PC-3 (cell line): Measurements from ENCODE around the gene TARS2. TPM values are rescaled to one million over a fixed set of nuclear protein-coding genes. Genes with fewer than 3 reads are reported as not detected.

ENCODE experiments used
- ATAC-seq: fragments of 200-7000 bp; cut with Tn5 transposase; 2 replicates; pipeline ENCODE4 v1.9.1; 2020; ENCODE audit warnings: mild to moderate bottlenecking, moderate library complexity
- BruUV-seq: library from RNA; stranded (reverse); fragments of 400-500 nt; replicated peaks from 2 replicates; lab custom pipeline; 2021; lab: Mats Ljungman, UMichigan
- CTCF ChIA-PET: fragments of 300-600 bp; sonication (Branson Sonifier 250); formaldehyde crosslinking; loops from one replicate; lab custom pipeline; 2022; ENCODE audit warnings: antibody characterized with exemption; lab: Charles Lee
- POLR2A ChIA-PET: fragments of 300-600 bp; sonication (Branson Sonifier 250); formaldehyde crosslinking; loops from one replicate; lab custom pipeline; 2022; ENCODE audit warnings: antibody characterized with exemption; ENCODE audit not compliant: unreplicated experiment; lab: Charles Lee
- DNase-seq: peaks from one replicate; pipeline ENCODE4 v3.0.0-alpha.2; 2015
- H2AFZ ChIP-seq: fragments of 300-600 bp; sonication (generic); 2 replicates; pipeline ENCODE4 v1.6.0; 2016; ENCODE audit warnings: antibody characterized with exemption, low read length
- H3F3A ChIP-seq: fragments of 300-600 bp; sonication (generic); one replicate; pipeline ENCODE4 v1.6.0; 2017; ENCODE audit warnings: antibody characterized with exemption, low read length, control low read depth, mild to moderate bottlenecking; ENCODE audit not compliant: unreplicated experiment
- H3K27ac ChIP-seq: fragments of 300-600 bp; sonication (generic); 2 replicates; pipeline ENCODE4 v1.5.1; 2016; ENCODE audit warnings: mild to moderate bottlenecking, low read length
- H3K27me3 ChIP-seq: fragments of 300-600 bp; sonication (generic); 2 replicates; pipeline ENCODE4 v1.6.1; 2016; ENCODE audit warnings: low read length, mixed read lengths
- H3K36me3 ChIP-seq: fragments of 300-600 bp; sonication (generic); 2 replicates; pipeline ENCODE4 v1.6.1; 2016; ENCODE audit warnings: low read depth, mixed run types, low read length, mixed read lengths
- H3K4me1 ChIP-seq: fragments of 300-600 bp; sonication (generic); 2 replicates; pipeline ENCODE4 v1.5.1; 2016; ENCODE audit warnings: low read length; ENCODE audit not compliant: insufficient read depth
- H3K4me2 ChIP-seq: fragments of 300-600 bp; sonication (generic); 2 replicates; pipeline ENCODE4 v1.6.0; 2016; ENCODE audit warnings: low read length
- H3K4me3 ChIP-seq: fragments of 300-600 bp; sonication (generic); 2 replicates; pipeline ENCODE4 v1.5.1; 2016; ENCODE audit warnings: mild to moderate bottlenecking, low read length, mixed read lengths
- H3K79me2 ChIP-seq: fragments of 300-600 bp; sonication (generic); 2 replicates; pipeline ENCODE4 v1.6.1; 2017; ENCODE audit warnings: low read length, mixed read lengths
- H3K9ac ChIP-seq: fragments of 300-600 bp; sonication (generic); 2 replicates; pipeline ENCODE4 v1.6.0; 2016; ENCODE audit warnings: mild to moderate bottlenecking, low read length
- H3K9me2 ChIP-seq: fragments of 300-600 bp; sonication (generic); replicated peaks from 2 replicates; pipeline ENCODE4 v1.6.1; 2016; ENCODE audit warnings: mixed run types, low read length, mixed read lengths
- H3K9me3 ChIP-seq: fragments of 300-600 bp; sonication (generic); 2 replicates; pipeline ENCODE4 v1.6.1; 2016; ENCODE audit warnings: low read length, mixed read lengths
- H4K20me1 ChIP-seq: fragments of 300-600 bp; sonication (generic); 2 replicates; pipeline ENCODE4 v1.6.1; 2016; ENCODE audit warnings: low read length, mixed read lengths
- EZH2 ChIP-seq: fragments of 300-600 bp; sonication (generic); IDR thresholded peaks from one replicate; pipeline ENCODE4 v1.6.1; 2017; ENCODE audit warnings: antibody characterized with exemption, mild to moderate bottlenecking, low read length; ENCODE audit not compliant: unreplicated experiment
- EZH2phosphoT487 ChIP-seq: fragments of 300-600 bp; sonication (generic); IDR thresholded peaks from 2 replicates; pipeline ENCODE4 v1.6.1; 2018; ENCODE audit warnings: mild to moderate bottlenecking, antibody characterized with exemption, low read length, borderline replicate concordance
- intact Hi-C: fragments of 100-400 bp; cut with micrococcal nuclease; formaldehyde crosslinking; loops from 2 replicates; pipeline ENCODE4 v1.9.0; 2023
- total RNA-seq: library from RNA; depleted of rRNA; stranded (reverse); fragments of >200 nt; gene quantifications from 2 replicates; pipeline ENCODE4 v1.2.3, GENCODE V29; 2014
- TF ChIP-seq, protein P1 (sequence below): fragments of 300-600 bp; sonication (generic); conservative IDR thresholded peaks from 2 replicates; pipeline ENCODE4 v1.5.1; 2017; ENCODE audit warnings: antibody characterized with exemption, low read depth, mild to moderate bottlenecking, low read length

TARS2 gene
- total RNA-seq, 1 experiment from 2014 or later: 56.2 TPM

DNA sequence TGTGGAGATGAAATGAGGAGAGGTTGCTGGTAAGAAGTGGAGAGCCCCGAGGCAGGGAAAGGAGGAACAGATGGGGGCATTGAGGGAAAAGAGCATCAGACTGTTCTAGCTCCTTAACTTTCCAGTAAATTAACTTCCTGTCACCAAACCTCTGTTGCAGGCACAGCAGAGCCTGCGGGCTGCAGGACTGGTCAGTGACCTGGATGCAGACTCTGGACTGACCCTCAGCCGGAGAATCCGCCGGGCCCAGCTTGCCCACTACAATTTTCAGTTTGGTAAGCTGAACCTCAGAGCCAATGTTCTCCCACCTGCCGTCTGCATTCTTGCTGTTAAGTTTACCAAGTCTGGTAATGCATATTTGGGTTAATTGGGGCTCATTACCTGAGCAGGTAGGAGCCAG, 18.2 kb downstream of the TARS2 start:
- Histone ChIP-seq H3K36me3 (peaks cover 26% of the 10 kb centered on the region), H3K9me2 (no peaks in the 10 kb centered on the region), H3K27ac (no peak overlapping the region), H2AFZ (no peak overlapping the region), H3K4me1 (peaks cover 9% of the 10 kb centered on the region), H3F3A (no peaks in the 10 kb centered on the region), H3K9ac (no peak overlapping the region), H3K4me2 (no peak overlapping the region), H3K9me3 (no peaks in the 10 kb centered on the region), H3K27me3 (no peaks in the 10 kb centered on the region), H3K79me2 (no peaks in the 10 kb centered on the region), H3K4me3 (no peak overlapping the region), H4K20me1 (no peaks in the 10 kb centered on the region)
- intact Hi-C loops: no loop called here
- no TSS peak for BruUV-seq
- CTCF ChIA-PET: no interaction called here
- DNase-seq (no peak), ATAC-seq (no peak)
- POLR2A ChIA-PET: no interaction called here
- TF ChIP-seq EZH2 (no peak), EZH2phosphoT487 (no peak)
- TF ChIP-seq, protein P1, sequence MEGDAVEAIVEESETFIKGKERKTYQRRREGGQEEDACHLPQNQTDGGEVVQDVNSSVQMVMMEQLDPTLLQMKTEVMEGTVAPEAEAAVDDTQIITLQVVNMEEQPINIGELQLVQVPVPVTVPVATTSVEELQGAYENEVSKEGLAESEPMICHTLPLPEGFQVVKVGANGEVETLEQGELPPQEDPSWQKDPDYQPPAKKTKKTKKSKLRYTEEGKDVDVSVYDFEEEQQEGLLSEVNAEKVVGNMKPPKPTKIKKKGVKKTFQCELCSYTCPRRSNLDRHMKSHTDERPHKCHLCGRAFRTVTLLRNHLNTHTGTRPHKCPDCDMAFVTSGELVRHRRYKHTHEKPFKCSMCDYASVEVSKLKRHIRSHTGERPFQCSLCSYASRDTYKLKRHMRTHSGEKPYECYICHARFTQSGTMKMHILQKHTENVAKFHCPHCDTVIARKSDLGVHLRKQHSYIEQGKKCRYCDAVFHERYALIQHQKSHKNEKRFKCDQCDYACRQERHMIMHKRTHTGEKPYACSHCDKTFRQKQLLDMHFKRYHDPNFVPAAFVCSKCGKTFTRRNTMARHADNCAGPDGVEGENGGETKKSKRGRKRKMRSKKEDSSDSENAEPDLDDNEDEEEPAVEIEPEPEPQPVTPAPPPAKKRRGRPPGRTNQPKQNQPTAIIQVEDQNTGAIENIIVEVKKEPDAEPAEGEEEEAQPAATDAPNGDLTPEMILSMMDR: no peak

DNA sequence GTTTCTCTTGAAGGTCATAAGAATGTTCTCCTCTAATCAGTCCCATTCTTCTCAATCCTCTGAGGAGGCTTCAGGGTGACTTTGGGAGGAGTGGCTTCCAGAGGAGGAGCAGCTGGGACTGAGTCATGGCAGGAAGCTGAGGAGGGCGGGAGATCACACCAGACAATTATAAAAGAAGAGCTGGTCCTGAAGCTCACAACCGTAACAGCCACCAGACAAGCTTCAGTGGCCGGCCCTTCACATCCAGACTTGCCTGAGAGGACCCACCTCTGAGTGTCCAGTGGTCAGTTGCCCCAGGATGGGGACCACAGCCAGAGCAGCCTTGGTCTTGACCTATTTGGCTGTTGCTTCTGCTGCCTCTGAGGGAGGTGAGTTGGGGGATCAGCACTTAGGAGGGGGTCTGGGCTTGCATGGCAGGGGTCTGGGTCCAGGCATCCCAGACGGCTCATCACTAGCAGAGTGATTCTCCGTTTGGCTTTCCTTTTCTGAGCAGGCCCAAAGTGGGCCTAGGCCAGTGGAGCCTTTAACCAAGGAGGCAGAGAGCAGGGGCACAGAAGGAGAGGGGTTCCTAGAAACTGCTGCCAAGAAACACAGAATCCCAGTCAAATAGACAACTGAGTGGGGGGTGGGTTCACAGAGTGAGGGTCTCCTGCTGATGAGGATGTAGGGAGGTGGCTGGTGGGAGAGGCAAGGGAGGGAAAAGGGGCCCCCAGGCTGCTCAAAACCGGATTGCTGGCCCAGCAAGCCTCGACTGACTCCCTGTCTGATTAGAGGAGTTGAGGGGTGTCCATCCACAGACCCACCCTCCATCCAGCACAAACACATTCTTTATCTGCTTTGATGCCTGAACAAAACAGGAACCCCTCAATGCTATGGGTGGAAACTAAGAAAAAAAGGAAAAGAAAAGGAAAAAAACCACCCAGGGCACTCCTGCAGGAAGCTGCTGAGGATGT, 21.0 kb downstream of the TARS2 start, which contains the start of gene ECM1:
TSS of gene ECM1 (plus strand) at position 198 of the 953 bp plus-strand sequence. CDS start at position 299, 101 bp downstream.
- TSS peak; percentile 42 for BruUV-seq
- Histone ChIP-seq H3F3A (no peaks in the 10 kb centered on the region), H3K4me2 (peak within 1 kb of the TSS; percentile 18), H3K36me3 (peaks cover 24% of the 10 kb centered on the region), H4K20me1 (no peaks in the 10 kb centered on the region), H3K4me1 (peaks cover 9% of the 10 kb centered on the region), H2AFZ (no peak within 1 kb of the TSS), H3K79me2 (no peaks in the 10 kb centered on the region), H3K9me2 (no peaks in the 10 kb centered on the region), H3K9me3 (no peaks in the 10 kb centered on the region), H3K27ac (no peak within 1 kb of the TSS), H3K4me3 (no peak within 1 kb of the TSS), H3K9ac (no peak within 1 kb of the TSS), H3K27me3 (no peaks in the 10 kb centered on the region)
- DNase-seq (peak; percentile 78), ATAC-seq (peak; percentile 100)
- intact Hi-C loops: no loop called here
- CTCF ChIA-PET: interaction anchor here (1.0 kb wide), 1 partner anchor 25 kb away, joined by 5 read pairs; no protein-coding TSS in a partner anchor
- TF ChIP-seq, protein P1: no peak
- no peak for TF ChIP-seq EZH2phosphoT487
- no peak for TF ChIP-seq EZH2
- POLR2A ChIA-PET: interaction anchor here (0.6 kb wide), 2 partner anchors 9 to 71 kb away, joined by 3 read pairs; partner anchors contain the start of gene MCL1

DNA sequence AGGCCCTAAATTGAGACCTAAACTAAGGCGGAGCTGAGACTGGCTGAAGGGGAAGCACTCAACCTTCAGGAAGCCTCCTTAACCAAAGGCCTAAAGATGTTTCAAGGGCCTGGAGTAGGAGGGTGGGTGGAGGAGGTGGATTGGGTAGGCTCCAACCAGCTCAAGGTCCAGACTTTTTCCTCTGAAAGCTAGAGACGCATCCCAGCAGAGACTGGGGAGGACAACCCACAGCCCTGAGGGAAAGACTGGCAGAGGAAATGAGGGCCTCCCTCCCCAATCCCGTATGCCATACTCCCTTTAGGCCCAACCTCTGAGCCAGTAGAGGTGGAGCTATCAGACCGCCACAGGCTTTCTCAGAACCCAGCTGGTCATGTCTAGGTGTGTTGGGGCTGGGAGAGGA, 21.8 kb downstream of the TARS2 start:
- intact Hi-C loops: no loop called here
- peaks cover 9% of the 10 kb centered on the region for H3K4me1 ChIP-seq
- peaks cover 22% of the 10 kb centered on the region for H3K36me3 ChIP-seq
- no peak overlapping the region for H3K4me3 ChIP-seq
- H3K9ac ChIP-seq: no peak overlapping the region
- H3K79me2 ChIP-seq: no peaks in the 10 kb centered on the region
- H3K9me3 ChIP-seq: no peaks in the 10 kb centered on the region
- no peaks in the 10 kb centered on the region for H3K9me2 ChIP-seq
- ChIA-PET CTCF (no interaction called here), POLR2A (no interaction called here)
- no peak overlapping the region for H3K27ac ChIP-seq
- H3K4me2 ChIP-seq: no peak overlapping the region
- H3K27me3 ChIP-seq: no peaks in the 10 kb centered on the region
- TF ChIP-seq EZH2: no peak
- TF ChIP-seq, protein P1: no peak
- TF ChIP-seq EZH2phosphoT487: no peak
- ATAC-seq: no peak
- DNase-seq: no peak
- no peaks in the 10 kb centered on the region for H4K20me1 ChIP-seq
- no TSS peak for BruUV-seq
- H2AFZ ChIP-seq: no peak overlapping the region
- H3F3A ChIP-seq: no peaks in the 10 kb centered on the region
